ENCODE measurements around the gene FBXO10. TPM values are rescaled to one million over a fixed set of nuclear protein-coding genes. Genes with fewer than 3 reads are reported as not detected.

Gene FBXO10
- total RNA-seq, 1 donor from 2014 or later = 68.7 TPM

GRCh38 chr9:37501957-37502596 lies 74.1 kb downstream of the FBXO10 start:
- no peak for DNase-seq
- Mint-ChIP-seq H3K36me3 (ENCODE audit: unreplicated experiment) (no peaks in the 10 kb centered on the region), H3K27ac (ENCODE audit: unreplicated experiment) (no peak overlapping the region), H3K27me3 (ENCODE audit: unreplicated experiment) (peaks cover 3% of the 10 kb centered on the region), H3K9me3 (ENCODE audit: unreplicated experiment) (peaks cover 3% of the 10 kb centered on the region), H3K4me1 (ENCODE audit: low read depth, unreplicated experiment) (peaks cover 5% of the 10 kb centered on the region), H3K4me3 (ENCODE audit: unreplicated experiment) (no peak overlapping the region)
- TF ChIP-seq, protein P1, sequence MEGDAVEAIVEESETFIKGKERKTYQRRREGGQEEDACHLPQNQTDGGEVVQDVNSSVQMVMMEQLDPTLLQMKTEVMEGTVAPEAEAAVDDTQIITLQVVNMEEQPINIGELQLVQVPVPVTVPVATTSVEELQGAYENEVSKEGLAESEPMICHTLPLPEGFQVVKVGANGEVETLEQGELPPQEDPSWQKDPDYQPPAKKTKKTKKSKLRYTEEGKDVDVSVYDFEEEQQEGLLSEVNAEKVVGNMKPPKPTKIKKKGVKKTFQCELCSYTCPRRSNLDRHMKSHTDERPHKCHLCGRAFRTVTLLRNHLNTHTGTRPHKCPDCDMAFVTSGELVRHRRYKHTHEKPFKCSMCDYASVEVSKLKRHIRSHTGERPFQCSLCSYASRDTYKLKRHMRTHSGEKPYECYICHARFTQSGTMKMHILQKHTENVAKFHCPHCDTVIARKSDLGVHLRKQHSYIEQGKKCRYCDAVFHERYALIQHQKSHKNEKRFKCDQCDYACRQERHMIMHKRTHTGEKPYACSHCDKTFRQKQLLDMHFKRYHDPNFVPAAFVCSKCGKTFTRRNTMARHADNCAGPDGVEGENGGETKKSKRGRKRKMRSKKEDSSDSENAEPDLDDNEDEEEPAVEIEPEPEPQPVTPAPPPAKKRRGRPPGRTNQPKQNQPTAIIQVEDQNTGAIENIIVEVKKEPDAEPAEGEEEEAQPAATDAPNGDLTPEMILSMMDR (IDR thresholded peaks at IDR 0.05; ENCODE audit: partially characterized antibody, unreplicated experiment) = no peak

GRCh38 chr9:37499297-37499696 lies 76.9 kb downstream of the FBXO10 start:
- peaks cover 5% of the 10 kb centered on the region for H3K4me1 Mint-ChIP-seq (ENCODE audit: low read depth, unreplicated experiment)
- peaks cover 4% of the 10 kb centered on the region for H3K36me3 Mint-ChIP-seq (ENCODE audit: unreplicated experiment)
- no peak overlapping the region for H3K27ac Mint-ChIP-seq (ENCODE audit: unreplicated experiment)
- no peaks in the 10 kb centered on the region for H3K27me3 Mint-ChIP-seq (ENCODE audit: unreplicated experiment)
- TF ChIP-seq, protein P1 (IDR thresholded peaks at IDR 0.05; ENCODE audit: partially characterized antibody, unreplicated experiment) = no peak
- peaks cover 2% of the 10 kb centered on the region for H3K9me3 Mint-ChIP-seq (ENCODE audit: unreplicated experiment)
- DNase-seq = no peak
- no peak overlapping the region for H3K4me3 Mint-ChIP-seq (ENCODE audit: unreplicated experiment)

DNA sequence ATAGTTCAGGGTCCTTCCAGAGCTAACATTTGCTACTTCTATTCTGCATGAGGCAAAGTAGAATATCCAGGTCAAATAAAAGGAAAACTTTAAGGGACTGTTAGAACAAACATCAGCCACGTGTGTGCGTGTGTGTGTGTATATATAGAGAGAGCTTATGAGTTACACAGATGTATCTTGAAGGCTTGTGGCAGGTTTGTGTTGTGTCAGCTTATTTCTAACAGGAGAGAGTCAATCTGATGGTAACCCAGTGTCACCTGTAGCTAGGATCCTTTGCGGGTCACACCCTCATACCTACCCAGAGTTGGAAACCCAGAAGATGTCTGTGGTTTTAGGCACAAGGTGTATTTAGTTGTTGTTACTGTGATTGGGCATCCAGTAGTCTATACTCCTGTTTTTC lies 77.7 kb downstream of the FBXO10 start:
- Mint-ChIP-seq H3K36me3 (ENCODE audit: unreplicated experiment) (peaks cover 4% of the 10 kb centered on the region), H3K9me3 (ENCODE audit: unreplicated experiment) (peaks cover 2% of the 10 kb centered on the region)
- no peak for DNase-seq

DNA sequence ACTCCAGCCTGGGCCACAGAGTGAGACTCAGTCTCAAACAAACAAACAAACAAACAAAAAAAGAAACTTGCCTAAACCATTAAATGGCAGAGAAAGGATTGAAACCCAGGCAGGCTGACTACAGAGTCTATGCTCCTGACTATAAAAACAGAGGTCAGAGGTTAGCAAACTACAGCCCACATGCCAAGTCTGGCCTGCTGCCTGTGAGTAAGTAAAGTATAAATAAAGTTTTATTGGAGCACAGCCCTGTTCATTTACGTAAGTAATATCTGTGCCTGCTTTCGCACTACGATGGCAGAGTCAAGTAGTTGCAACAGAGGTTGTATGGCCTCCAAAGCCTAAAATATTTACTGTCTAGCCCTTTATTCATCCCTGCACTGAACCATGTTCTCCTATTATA lies 78.9 kb downstream of the FBXO10 start:
- Mint-ChIP-seq H3K4me3 (ENCODE audit: unreplicated experiment) (no peak overlapping the region), H3K27ac (ENCODE audit: unreplicated experiment) (no peak overlapping the region), H3K9me3 (ENCODE audit: unreplicated experiment) (peaks cover 2% of the 10 kb centered on the region), H3K4me1 (ENCODE audit: low read depth, unreplicated experiment) (no peaks in the 10 kb centered on the region), H3K36me3 (ENCODE audit: unreplicated experiment) (peaks cover 4% of the 10 kb centered on the region), H3K27me3 (ENCODE audit: unreplicated experiment) (peaks cover 2% of the 10 kb centered on the region)
- TF ChIP-seq, protein P1 (IDR thresholded peaks at IDR 0.05; ENCODE audit: partially characterized antibody, unreplicated experiment) = no peak
- no peak for DNase-seq

More for the DNA sequence above, 77.7 kb downstream of the FBXO10 start:
- no peak overlapping the region for H3K27ac Mint-ChIP-seq (ENCODE audit: unreplicated experiment)
- H3K27me3 Mint-ChIP-seq (ENCODE audit: unreplicated experiment) = peaks cover 2% of the 10 kb centered on the region
- H3K4me1 Mint-ChIP-seq (ENCODE audit: low read depth, unreplicated experiment) = no peaks in the 10 kb centered on the region
- TF ChIP-seq, protein P1 (IDR thresholded peaks at IDR 0.05; ENCODE audit: partially characterized antibody, unreplicated experiment) = no peak
- H3K4me3 Mint-ChIP-seq (ENCODE audit: unreplicated experiment) = no peak overlapping the region

DNA sequence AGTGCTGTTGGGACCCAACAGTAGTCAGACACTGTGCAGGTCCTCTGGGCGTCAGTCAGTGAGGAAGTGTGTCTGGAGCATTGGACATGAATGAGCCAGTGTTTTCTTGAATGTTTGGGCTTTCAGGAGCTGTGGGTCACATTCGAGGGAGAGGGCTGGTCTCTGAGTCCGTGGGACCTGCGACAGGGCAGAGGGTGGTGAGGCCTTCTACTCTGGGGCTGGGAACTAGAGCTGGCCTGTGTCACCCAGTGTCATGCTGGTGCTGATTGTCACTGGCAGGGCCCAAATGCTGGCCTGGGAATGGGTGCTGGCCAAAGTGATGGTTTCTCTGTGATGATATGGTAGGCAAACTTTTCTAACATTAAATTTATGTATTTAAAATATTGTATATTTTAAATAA lies 80.2 kb downstream of the FBXO10 start:
- no peak for DNase-seq
- H3K27me3 Mint-ChIP-seq (ENCODE audit: unreplicated experiment) = peaks cover 2% of the 10 kb centered on the region
- no peak overlapping the region for H3K27ac Mint-ChIP-seq (ENCODE audit: unreplicated experiment)
- H3K9me3 Mint-ChIP-seq (ENCODE audit: unreplicated experiment) = peaks cover 2% of the 10 kb centered on the region
- H3K4me1 Mint-ChIP-seq (ENCODE audit: low read depth, unreplicated experiment) = no peaks in the 10 kb centered on the region
- TF ChIP-seq, protein P1 (IDR thresholded peaks at IDR 0.05; ENCODE audit: partially characterized antibody, unreplicated experiment) = no peak
- no peak overlapping the region for H3K4me3 Mint-ChIP-seq (ENCODE audit: unreplicated experiment)
- peaks cover 4% of the 10 kb centered on the region for H3K36me3 Mint-ChIP-seq (ENCODE audit: unreplicated experiment)

All from glutamatergic neuron (in vitro differentiated cells).